Stimulated activated CD8-positive, alpha-beta memory T cell treated with anti-CD3 and anti-CD28 coated beads, Interleukin-7, amount 100 ng/mL, for 1 hour (primary cell): Measurements from ENCODE around the gene TMUB2.

Experiments used
- DNase-seq, 2 donors: peaks; one replicate each; pipeline ENCODE4 v3.0.0-alpha.2; 2020; ENCODE audit warnings: low read depth in 2 of 2

Gene TMUB2

DNA sequence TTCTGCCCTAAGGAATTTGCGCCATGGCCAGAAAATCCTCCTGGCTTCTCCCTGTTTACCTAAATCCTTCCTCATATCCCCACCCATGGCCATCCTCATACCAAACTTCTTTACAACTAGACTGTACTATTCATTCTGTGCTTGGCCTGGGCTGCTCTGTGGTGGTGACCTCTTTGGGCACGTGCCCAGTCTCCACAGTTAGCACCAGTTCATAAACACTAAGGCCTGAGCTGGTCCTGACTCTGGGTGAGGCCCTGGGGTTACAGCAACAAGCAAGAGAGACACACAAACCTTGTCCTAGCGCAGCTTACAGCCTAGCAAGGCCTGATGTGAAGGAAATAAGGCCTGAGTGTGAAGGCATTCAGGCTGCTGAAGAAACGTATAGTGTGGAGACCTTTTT, 16.0 kb downstream of the TMUB2 start:
- no peak for DNase-seq

DNA sequence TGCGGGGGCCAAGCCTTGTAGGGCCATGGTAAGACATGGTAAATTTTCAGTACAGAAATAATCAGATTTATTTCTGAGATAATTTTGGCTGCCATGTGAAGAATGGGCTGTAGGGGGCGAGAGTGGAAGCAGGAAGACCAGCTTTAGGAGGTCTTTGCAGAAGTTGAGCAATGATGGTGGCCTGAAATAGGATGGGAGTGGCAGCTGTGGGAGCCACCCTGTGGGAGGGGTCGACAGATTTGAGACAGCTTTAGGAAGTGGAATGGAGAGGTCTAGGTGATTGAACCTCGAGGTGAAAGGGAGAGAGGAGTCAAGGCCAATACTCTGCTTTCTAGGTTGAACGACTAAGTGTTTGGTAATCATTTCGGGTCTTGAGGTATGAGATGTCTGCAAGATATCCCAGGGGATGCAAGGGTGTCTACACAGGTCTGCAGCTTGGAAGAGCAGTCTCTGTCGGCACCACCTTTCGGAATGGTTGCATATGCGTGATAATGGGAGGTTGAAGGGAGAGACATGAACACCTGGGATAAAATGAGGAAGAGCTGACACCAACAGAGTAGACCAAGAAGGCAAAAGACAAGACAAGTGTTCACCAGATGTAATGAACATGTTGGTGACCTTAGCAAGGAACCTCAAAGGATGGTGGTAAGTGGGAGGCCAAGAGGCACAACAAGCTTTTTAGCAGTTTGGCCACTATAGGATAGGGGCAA, 17.1 kb downstream of the TMUB2 start:
- DNase-seq: no peak

DNA sequence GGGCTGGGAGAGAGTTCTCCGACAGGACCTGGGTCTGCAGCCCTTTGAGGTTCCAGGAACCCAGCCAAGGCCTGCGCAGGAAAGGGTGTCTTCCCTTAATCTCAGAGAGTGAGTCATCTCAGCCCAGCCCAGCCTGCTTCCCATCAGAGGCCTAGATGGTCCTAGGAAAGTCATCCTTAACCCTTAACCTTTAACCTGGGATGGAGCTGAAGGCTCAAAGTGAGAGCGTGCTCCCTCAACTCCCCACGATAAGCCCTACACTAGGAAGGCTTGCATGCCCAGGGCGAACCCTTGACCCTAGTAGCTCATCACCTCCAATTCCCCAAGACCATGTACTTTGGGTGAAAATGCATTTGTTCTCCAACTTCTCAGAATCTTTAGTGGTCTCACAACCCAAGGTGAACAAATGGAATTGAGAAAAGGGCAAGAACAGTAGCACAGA, 17.7 kb downstream of the TMUB2 start:
- DNase-seq: no peak

DNA sequence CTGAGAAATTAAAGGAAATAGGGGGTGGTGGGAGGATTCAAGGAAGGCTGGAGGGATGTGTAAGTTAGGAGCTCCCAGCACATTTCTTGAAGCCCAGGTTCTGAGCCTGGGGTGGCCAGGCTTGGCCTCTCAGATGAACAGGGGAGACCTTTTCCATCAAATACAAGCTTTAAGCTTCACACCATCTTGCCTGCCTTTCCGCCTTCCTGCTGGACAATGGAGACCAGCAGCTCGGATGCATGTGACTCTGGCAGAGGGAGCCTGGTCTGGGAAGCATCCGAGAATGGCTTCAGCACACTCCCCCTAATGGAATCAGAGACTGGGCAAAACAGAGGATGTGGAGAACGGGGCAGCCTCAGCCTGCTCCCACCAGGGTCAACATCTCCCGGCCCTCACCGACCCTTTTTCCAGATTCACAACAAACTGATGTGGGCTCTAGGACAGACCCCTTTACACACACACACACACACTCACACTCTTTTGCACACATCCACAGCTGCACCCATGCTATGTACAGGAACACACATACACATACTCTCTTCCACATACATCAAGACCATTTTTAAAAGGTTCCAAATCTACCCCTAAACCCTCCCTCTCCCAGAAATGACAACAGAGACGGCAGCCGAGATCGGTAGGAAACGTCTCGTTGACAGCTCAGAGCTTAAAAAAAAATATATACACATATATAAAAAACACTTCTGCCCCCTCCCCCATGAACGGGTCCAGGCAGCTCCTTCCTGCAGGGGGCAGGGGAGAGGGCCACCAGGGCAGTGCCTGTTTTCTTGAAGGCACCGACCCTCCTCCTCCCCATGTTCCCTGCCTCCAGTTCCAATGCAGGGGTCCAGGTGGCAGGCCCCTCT, 19.4 kb downstream of the TMUB2 start:
- DNase-seq: no peak

DNA sequence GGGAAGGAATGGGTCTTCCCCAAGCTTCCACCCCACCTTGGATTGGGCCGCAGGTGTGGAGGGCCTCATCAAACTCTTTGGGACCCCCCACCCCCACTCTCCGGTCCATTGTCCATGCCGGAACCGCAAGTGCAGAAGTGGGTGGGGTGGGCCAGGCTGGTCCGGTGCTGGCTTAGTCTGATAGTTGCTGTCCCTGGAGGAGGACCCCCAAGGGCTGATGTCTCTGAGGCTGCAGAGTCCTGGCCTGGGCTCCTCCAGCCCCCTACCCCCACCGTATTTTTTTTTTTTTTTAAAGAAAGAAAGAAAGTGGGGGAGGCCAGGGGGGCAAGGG, 20.0 kb downstream of the TMUB2 start:
- no peak for DNase-seq

DNA sequence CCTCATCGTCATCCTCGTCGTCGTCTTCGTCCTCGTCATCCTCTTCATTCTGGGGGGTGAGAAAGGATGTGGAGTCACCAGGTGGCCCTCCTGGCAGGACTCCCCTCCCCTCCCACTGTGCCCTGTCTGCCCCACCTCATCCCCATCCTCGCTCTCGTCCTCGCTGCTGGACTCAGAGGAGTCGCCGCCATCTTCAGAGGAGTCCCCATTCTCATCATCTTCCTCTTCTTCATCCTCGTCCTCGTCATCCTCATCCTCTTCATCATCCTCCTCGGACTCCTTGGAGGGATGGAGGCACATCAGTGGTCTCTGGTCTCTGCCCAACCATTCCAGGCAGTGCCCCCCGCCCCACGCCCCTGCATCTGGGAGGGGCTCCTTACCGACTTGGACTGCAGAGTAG, 20.5 kb downstream of the TMUB2 start:
- DNase-seq: no peak

DNA sequence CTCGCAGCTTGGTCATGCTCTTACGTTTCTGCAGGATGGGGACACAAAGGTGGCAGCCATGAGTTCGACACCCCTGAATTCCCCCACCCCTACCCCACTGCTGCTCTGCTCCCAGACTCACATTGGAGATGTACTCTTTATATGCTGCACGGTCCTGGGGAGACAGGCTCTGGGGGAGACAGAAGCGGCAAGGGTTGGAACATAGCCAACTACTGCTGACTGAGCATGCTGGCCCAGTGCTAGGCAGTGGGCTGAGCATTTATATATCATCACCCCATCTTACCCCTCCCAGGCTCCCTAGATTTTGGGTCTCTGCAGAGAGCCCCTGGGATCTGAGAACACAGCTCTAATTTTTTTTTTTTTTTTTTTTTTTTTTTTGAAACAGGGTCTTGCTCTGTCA, 21.0 kb downstream of the TMUB2 start:
- DNase-seq: no peak

DNA sequence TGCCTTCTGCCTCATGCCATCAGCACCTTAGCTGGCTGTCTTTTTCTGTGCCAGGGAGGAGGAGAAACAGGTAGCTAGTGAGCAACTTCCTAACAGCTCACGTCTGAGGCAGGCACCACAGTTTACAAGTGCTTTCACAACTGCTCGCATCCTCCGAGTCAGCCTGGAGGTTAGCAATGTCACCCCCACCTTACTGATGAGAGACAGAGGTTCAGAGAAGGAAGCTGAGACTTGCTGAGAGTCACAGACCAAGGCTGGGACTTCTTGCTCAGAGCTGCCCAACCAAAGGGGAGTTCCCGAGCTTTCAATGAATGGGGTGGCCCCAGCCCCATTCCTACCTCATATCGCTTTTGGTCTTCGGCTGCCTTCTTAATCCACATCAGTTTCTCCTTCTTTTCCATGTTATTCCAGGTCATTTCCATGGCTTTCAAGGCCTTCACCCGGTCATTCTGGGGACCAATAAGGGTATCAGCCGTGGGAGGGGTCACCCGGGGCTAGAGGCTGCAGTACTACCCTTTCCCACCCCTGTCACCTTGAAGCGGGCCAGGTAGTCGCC, 23.1 kb downstream of the TMUB2 start:
- no peak for DNase-seq

DNA sequence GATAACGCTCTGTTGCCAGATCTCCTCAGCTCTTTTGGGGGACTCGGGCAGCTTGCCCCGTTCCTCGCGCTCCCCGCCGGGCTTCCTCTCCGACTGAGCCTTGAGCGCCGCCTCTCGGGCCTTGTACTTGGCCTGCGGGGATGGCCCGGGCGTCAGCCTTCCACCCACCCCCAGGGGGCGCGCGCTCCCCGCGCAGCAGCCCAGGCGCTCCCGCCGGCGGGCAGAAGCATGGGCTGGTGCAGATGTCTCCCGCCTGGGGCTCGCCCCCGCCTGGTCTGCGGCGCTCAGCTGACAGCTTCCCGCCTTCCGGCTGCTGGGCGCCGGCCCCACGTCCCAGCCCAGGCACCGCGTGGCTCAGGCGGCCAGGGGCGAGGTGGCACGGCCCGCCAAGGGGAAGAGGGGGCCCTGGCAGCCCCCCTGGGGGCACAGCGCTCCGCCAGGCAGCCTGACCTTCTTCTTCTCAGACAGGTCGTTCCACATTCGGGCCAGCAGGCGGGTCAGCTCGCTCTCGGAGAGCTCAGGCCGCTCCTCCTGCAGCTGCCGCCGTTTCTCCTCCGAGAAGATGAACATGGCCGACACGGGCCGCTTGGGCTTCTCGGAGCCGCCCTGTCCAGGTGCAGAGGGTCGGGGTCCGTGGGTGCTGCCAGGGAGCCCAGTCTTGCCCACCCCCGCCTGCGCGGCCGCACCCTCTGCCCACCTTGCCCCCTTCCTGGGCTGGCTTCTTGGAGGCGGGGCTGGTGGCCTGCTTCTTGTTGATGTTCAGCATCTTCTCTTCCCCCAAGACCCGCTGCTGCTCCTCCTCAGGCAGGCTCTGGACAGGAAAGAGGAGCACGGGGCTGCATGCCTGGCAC, 23.8 kb downstream of the TMUB2 start:
- DNase-seq: peak; percentile 83

DNA sequence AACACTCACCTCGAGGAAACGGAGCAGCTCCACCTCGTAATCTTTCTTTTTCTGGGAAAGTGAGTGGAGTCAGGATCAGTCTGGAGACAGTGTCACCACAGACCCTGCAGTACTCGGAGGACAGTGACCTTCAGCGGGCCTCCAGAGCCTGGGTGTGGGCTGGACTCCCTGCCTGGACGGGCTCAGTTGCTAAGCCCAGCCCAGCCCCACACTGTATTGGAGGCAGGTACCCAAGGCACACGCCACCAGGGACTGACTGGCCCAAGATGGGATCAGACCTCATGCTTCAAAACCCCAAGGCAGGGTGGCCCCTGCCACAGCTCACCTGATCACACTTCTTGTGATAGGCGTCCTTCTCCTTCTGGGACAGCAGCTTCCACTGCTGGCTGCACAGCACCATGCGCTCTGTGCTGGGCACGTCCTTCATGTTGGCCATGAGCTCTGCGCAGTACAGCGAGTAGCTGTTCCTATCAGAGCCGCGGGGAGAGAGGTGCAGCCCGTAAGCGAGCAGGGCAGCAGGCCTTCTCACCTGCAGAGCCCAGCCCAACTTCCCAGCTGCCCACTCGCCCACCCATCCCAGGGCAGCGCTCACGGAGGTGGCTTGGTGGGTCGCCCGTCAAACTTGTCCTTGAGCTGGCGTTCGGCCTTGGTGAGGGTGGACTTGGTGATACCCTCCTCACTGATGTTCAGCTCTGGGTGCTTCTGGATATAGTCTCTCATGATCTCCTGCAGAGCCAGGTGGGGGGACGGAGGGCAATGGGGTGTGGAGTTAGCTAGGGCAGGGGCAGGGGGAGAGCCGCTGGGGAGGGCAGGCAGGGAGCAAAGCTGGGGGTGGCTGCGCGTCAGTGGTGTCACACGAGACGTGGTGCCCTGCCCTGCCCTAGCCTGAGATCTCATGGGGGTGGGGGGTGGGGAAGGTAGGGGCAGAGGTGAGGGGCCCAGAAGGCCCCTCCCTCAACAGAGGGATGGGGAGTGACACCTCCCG, 24.8 kb downstream of the TMUB2 start:
- no peak for DNase-seq

DNA sequence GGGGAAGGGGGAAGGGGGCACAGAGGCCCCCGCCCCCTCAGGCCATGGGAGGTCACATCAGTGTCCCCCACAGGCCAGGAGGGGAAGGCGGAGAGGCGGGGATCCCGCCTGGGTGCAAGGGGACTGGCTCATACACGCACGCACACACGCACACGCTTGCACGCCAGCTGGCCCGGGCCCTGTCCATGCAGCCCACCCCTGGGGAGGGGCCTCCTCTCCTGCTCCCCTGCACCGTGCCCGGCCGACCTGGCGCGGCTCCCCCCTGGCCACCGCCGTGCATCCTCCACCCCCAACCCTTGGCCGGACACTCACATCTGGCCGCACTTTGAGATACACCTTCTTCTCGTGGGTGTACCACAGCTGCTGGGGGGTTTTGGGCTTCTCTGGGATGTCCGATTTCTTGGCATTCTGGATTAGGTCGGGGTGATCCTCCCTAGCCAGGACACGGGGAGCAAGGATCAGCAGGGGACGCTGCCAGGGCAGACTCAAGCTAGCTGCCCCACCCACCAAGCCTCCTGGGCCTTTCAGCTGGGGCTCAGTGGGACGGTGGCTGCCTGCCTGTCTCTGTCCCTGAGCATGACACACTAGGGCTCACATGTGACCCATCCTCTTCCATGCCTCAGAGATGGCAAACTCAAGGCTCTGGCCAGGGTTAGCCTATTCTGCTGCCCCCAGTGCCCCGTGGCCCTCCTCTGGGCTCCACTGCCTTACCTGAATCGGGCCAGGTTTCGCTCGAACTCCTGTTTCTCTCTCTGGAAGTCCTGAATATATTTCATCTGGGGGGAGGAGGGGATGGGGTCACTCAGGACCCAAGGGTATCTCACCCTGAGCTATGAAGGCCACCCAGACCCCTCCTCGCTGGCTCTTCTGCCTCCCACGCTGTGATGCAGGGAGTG, 26.0 kb downstream of the TMUB2 start:
- DNase-seq: no peak

DNA sequence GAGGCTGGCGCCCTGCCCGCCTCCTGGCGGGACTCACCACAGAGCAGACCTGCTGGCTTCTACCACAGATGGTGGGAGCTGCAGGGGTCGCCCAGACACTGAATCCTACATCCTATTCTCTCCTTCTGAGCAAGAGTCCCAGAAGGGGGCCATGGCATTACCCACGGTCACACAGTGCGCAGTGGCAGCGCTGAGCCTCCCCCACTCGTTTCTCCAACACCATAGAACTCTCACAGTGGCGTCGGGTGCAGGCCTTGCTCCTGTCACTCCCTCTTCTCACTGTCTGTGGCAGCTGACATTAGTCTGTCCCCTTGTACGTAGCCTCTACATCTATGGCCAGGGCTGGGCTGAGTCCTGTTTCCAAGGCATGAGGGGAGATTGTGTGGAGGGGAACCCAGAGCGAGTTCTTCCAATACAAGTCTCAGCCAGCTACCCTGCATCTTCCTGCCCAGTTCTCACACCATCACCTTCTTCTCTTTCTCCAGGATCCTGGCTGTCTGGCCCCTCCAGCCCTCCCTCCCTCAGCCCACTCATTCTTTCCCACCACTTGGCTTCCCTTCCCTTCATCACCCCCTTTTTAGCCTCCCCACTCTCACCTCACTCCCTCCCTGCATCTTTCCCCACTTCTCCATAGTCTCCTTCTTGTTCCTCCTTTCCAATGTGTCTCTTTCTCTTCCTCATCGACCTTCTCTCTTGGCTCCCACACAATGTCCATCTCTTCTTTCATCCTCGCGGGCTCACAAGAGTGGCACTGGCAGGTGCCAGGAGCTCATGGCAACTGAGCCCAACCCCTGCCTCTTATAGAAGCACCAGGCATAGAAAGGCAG, 26.8 kb downstream of the TMUB2 start:
- no peak for DNase-seq

DNA sequence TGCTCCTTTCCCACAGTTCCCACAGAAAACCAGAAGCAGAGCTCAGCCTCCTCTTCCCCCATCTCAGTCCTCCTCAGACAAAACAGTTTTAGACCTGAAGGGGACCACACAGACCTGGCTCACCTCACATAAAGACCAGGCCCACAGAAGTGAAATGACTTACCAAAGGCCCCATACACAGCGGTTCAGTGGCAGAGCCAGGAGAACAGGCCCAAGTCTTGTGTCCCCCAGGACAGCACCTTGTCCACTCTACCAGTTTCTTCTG, 27.4 kb downstream of the TMUB2 start:
- DNase-seq: no peak

DNA sequence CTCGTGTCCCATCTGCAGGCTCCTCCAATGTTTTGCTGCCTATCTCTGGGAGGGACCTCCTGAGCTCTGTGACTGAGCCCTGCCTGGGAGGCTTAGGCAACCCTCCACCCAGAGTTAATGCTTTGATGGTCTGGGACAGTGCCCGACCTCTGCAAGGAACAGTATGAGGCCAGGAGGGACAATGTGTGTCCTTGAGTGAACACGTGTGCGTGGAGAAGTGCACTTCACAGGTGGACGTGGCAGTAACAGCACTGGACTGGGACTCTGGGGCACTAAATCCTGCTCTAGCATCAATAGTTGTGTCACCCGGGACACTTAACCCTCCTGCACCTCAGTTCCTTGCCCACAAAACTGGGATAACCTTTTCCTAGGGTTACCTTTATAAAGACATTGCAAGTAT, 28.1 kb downstream of the TMUB2 start:
- DNase-seq: no peak

DNA sequence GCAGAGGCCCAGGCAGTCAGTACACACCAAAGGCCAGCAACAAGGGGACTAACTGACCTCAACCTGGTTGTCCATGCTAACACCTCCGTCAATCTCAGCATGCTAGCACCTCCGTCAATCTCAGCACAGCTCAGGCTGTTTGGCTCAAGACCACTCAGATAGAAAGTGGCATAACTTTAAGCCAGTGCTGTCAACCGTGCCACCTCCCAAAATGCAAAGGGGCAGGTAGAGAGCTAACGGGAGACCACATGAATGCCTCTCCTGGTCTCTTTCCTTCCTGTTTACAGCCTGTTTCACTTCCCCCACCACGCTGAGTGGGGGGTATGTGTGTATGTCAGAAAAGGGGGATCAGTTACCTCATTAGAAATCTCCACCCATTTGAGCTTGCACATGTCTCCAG, 29.4 kb downstream of the TMUB2 start:
- DNase-seq: no peak

DNA sequence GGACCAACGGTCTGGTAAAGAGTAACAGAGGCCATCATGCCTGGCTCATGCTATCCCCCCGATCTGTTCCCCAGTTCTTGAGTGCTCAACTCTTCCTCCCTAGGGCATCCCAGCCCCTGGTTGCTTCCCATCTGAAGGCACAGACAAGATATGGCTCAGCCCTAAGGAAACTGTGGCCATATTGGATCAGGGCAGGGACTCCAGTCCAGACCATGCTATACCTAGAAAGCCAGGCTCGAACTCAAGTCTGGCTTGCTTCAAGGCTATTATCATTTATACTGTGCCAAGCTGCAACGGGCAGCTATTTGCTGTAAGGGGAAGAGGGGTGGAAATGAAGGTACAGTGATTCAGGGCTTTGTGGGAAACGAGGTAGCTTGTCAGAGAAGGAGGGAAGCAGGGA, 29.9 kb downstream of the TMUB2 start:
- no peak for DNase-seq

DNA sequence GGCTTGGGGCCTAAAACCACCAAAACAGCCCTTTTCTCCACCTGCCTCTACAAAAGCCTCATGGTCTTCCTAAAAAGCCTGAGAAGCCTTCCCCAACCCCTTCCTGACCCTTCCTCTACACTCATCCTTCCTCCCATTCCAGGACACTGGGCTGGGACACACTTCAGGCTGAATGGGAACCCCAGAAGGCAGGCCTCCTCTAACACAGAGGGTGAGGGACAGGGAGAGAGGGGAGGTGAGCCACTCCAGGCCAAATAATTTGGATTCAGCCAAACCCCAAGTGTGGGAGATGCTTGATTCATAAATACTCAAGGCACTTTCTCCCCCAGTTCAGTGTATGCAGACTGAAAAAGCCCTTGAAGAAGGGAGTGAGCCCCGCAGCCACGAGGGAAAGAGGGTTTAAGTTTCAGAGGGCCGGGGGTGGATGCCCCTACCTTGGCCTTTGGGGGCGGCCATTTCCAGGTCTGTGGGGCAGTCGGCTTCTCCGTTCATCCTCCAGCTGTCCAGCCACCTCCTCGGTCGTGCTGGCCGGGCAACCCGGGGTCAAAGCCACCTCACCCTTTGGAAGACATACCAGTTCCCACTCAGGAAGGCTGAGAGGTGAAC, 31.1 kb downstream of the TMUB2 start:
- no peak for DNase-seq

DNA sequence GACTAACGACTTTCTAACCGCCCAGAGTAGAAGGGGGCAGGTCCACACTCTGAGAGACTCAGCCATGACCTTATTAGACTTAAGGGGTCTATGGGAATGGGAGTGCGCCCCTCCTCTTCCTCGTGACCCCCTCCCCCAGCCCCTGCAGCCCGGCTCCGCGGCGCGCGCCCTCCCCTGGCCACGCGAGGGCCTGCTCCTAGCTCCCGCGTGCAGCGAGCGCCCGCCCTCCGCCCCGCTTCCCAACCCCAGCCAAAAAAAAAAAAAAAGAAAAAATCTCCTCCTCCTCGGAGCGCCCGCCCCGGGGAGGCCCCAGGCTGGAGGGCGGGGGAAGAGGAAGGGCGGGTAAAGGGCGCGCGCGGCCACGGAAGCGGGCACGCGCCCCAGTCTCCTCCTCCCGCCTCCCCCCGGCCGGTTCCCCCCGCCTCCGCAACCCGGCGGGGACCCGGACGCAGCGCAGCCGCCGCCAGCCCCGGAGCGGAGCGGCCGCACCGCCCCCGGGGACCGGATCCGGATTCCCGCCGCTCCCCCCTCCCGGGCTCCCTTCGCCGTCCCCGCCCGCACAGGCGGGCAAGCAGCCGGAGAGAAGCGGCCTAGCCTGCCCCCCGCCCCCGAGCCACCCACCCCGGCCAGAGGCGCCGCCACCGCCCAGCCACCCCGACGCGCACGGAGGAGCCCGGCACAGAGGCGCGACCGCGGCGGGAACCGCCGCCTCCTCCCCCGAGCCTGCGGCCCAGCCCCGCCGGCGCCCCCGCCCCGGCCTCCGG, 31.8 kb downstream of the TMUB2 start:
- peak; percentile 72 for DNase-seq
